Loucy (cell line): ENCODE results near the gene TMBIM4.

Experiments
- CTCF ChIP-seq: fragments of 200-600 bp; sonication (generic); conservative IDR thresholded peaks from 2 replicates; pipeline ENCODE4 v1.5.1; 2014; ENCODE audit warnings: mild to moderate bottlenecking, antibody characterized with exemption, low read length
- EZH2phosphoT487 ChIP-seq: fragments of 200-600 bp; IDR thresholded peaks from 2 replicates; pipeline ENCODE4 v1.6.1; 2018; ENCODE audit warnings: antibody characterized with exemption, mild to moderate bottlenecking, moderate library complexity, borderline replicate concordance

- no peak for TF ChIP-seq CTCF
- no peak for TF ChIP-seq EZH2phosphoT487
Measured at GRCh38 chr12:66139328-66139727, 30.5 kb downstream of the TMBIM4 start.
